ENCODE results near the gene PCID2. TPM values are rescaled to one million over a fixed set of nuclear protein-coding genes. Genes with fewer than 3 reads are reported as not detected.

The PCID2 gene
- total and polyA plus RNA-seq, 2 of the 13 experiments (the other 11 are each of a cell fraction or from before 2014, with no cell fraction given), result 65.0 to 111 TPM

- TF ChIP-seq MTA1 (CRISPR knock-in tag; IDR thresholded peaks at IDR 0.05; ENCODE audit: borderline replicate concordance), result no peak
- TF ChIP-seq ZNF138 (CRISPR knock-in tag; IDR thresholded peaks at IDR 0.05; ENCODE audit: low read depth), result no peak
- TF ChIP-seq ZSCAN21 (CRISPR knock-in tag; IDR thresholded peaks at IDR 0.05; ENCODE audit: borderline replicate concordance), result no peak
- TF ChIP-seq ZNF30 (CRISPR knock-in tag; IDR thresholded peaks at IDR 0.05), result no peak
These were observed 20.7 kb upstream of the PCID2 start (continued) for GRCh38 chr13:113229161-113229560.

DNA sequence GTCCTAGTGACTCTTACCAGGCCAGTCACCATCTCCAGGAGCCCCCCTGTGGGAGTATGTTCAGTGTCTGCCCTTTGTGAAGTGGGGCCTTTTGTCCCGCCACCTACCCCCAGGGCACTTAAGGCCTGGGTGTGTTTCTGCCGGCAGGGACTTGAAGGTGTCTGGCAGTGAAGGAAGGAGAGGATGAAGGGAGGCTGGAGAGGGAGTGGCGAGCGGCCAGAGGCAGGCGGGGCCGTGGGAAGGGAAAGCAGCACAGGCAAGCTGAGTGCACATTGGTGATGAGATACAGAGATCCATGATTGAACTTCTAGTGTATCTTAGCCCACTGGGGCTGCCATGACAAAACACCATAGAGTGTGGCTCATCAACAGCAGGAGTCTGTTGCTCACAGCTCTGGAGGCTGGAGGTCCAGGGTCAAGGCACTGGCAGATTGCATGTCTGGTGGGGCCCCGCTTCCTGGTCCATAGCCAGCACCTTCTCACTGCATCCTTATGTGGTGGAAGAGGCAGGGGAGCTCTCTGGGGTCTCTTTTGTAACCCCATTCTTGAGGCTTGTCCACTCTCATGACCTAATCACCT is 18.5 kb upstream of the PCID2 start:
- in situ Hi-C loops (cut with HindIII; ENCODE audit: extremely low pct_ligation_motif_present, low pct_unique_long_range_greater_than_20kb), result no loop called here
- POLR2A ChIA-PET, result no interaction called here

DNA sequence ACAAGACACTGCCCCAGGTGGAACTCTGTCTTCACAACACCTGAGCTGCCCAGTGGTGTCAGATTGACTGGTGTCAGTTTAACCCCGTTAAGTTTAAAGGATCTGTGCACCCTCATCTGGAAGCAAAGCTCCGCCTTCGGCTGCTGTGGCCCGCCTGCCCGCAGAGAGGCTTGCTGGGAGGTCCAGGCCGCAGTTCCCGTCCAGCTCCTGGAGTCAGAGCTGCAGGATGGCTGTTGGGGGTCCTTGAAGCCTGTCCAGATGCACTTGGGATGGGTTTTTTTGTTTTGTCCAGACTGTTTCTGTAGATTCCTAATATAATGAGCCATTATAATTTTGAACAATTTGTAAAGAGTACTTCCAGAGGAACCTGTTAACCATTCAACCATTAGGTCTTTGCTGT is 17.0 kb upstream of the PCID2 start:
- no peaks in the 10 kb centered on the region for H3K9me3 ChIP-seq (ENCODE audit: low read length)
- no peak for ATAC-seq
- CTCF ChIA-PET (ENCODE audit: low intra/inter-chr PET ratio, low total read pairs), result no interaction called here
- peaks cover 50% of the 10 kb centered on the region for H3K79me2 ChIP-seq (ENCODE audit: insufficient read depth, low read length)
- 100% methylated on average over 7 of the region's 7 CpGs for WGBS (ENCODE audit: low lambda C conversion rate)
- POLR2A ChIA-PET, result interaction anchor here (0.8 to 1.5 kb wide), 2 partner anchors 16 to 103 kb away, joined by 3 to 4 read pairs; partner anchors contain the start of genes CUL4A and F10
- H3K4me1 ChIP-seq (ENCODE audit: insufficient read depth, low read length), result peaks cover 5% of the 10 kb centered on the region
- intact Hi-C loops (cut with micrococcal nuclease; ENCODE audit: unreplicated experiment) (no loop called here), in situ Hi-C loops (cut with HindIII; ENCODE audit: extremely low pct_ligation_motif_present, low pct_unique_long_range_greater_than_20kb) (no loop called here)
- no peak for FAIRE-seq
- no peak overlapping the region for H3K4me3 ChIP-seq (replicated peaks in 1 of 3; ENCODE audit: insufficient read depth in 1 of 3, low read depth in 2 of 3, low read length in 3 of 3)
- H4K20me1 ChIP-seq (ENCODE audit: insufficient read depth, low read length), result peaks cover 14% of the 10 kb centered on the region
- H3K27me3 ChIP-seq (ENCODE audit: control insufficient read depth in 1 of 2, insufficient read depth in 2 of 2, low read length in 2 of 2), result no peaks in the 10 kb centered on the region
- no peak overlapping the region for H3K9ac ChIP-seq (ENCODE audit: insufficient read depth, low read depth, low read length)
- peaks cover 33 to 86% of the 10 kb centered on the region in 2 experiments for H3K36me3 ChIP-seq (replicated peaks in 1 of 2; ENCODE audit: control insufficient read depth in 1 of 2, insufficient read depth in 2 of 2, low read length in 2 of 2)
- no peak overlapping the region for H3K4me2 ChIP-seq (ENCODE audit: low read depth, low read length)
- BruUV-seq (replicated peaks), result no TSS peak
- H3K27ac ChIP-seq (ENCODE audit: extremely low read length, insufficient read depth, low read length), result no peak overlapping the region
- DNase-seq (ENCODE audit: low spot score), result no peak
- no peak overlapping the region for H2AFZ ChIP-seq (ENCODE audit: low read length)
- TF ChIP-seq HMGA1 (CRISPR knock-in tag; conservative IDR thresholded peaks at IDR 0.05), result no peak
- TF ChIP-seq ZBTB38 (CRISPR knock-in tag; IDR thresholded peaks at IDR 0.05), result no peak
- no peak for TF ChIP-seq CTCF (CRISPR knock-in tag; IDR thresholded peaks at IDR 0.05)
- no peak for TF ChIP-seq BRF2 (CRISPR knock-in tag; IDR thresholded peaks at IDR 0.05)
- no peak for TF ChIP-seq IRF9 (CRISPR knock-in tag; IDR thresholded peaks at IDR 0.05; ENCODE audit: borderline replicate concordance)
- TF ChIP-seq TBL1XR1 (IDR thresholded peaks at IDR 0.05; ENCODE audit: borderline replicate concordance, low read length, partially characterized antibody), result no peak
- no peak for TF ChIP-seq ZNF598 (CRISPR knock-in tag; IDR thresholded peaks at IDR 0.05; ENCODE audit: borderline replicate concordance)

More for the DNA sequence above, 18.5 kb upstream of the PCID2 start:
- no peak for FAIRE-seq
- Histone ChIP-seq H3K27me3 (ENCODE audit: control insufficient read depth in 1 of 2, insufficient read depth in 2 of 2, low read length in 2 of 2) (no peaks in the 10 kb centered on the region), H3K9ac (ENCODE audit: insufficient read depth, low read depth, low read length) (no peak overlapping the region), H3K9me3 (ENCODE audit: low read length) (no peaks in the 10 kb centered on the region), H3K4me2 (ENCODE audit: low read depth, low read length) (no peak overlapping the region), H4K20me1 (ENCODE audit: insufficient read depth, low read length) (peaks cover 11% of the 10 kb centered on the region; the same call in 1 of the 2 replicates), H3K4me1 (ENCODE audit: insufficient read depth, low read length) (no peaks in the 10 kb centered on the region), H3K27ac (ENCODE audit: extremely low read length, insufficient read depth, low read length) (no peak overlapping the region), H2AFZ (ENCODE audit: low read length) (no peak overlapping the region), H3K79me2 (ENCODE audit: insufficient read depth, low read length) (peaks cover 37% of the 10 kb centered on the region), H3K36me3 (replicated peaks in 1 of 2; ENCODE audit: control insufficient read depth in 1 of 2, insufficient read depth in 2 of 2, low read length in 2 of 2) (peaks cover 32 to 75% of the 10 kb centered on the region in 2 experiments), H3K4me3 (replicated peaks in 1 of 3; ENCODE audit: insufficient read depth in 1 of 3, low read depth in 2 of 3, low read length in 3 of 3) (no peak overlapping the region)
- ATAC-seq, result no peak
- DNase-seq (ENCODE audit: low spot score), result no peak
- intact Hi-C loops (cut with micrococcal nuclease; ENCODE audit: unreplicated experiment), result no loop called here
- over 99% methylated on average over 7 of the region's 7 CpGs for WGBS (ENCODE audit: low lambda C conversion rate)
- TF ChIP-seq THYN1 (CRISPR knock-in tag; IDR thresholded peaks at IDR 0.05; ENCODE audit: borderline replicate concordance, low read depth), result no peak
- peak; percentile 37 for TF ChIP-seq RBM22 (optimal IDR thresholded peaks at IDR 0.05; ENCODE audit: low read length)
- CTCF ChIA-PET (ENCODE audit: low intra/inter-chr PET ratio, low total read pairs), result no interaction called here
- no TSS peak for BruUV-seq (replicated peaks)

Measured in HepG2 (cell line).